NCI-H1436 (cell line): ENCODE results near the gene TSC2.

Experiments used
- DNase-seq: peaks from one replicate; lab custom pipeline; 2025; lab: John Stamatoyannopoulos, UW

TSC2 gene

GRCh38 chr16:2047330-2048115 is at the start of gene TSC2, which contains the start of gene NTHL1:
TSS of gene TSC2 (plus strand) at chr16:2047985. CDS start at chr16:2048616, 631 bp downstream.
TSS of gene NTHL1 (minus strand) at chr16:2047834. CDS start at chr16:2047823, 11 bp downstream.
- DNase-seq, result peak; percentile 90

GRCh38 chr16:1998360-1998835 is 49.4 kb upstream of the TSC2 start:
- DNase-seq, result no peak

- DNase-seq, result no peak
Measured at GRCh38 chr16:1998852-1999801, 48.7 kb upstream of the TSC2 start.

GRCh38 chr16:1999866-2000514 is 47.8 kb upstream of the TSC2 start:
- no peak for DNase-seq

- no peak for DNase-seq
Measured at GRCh38 chr16:2001035-2001434, 46.8 kb upstream of the TSC2 start.

GRCh38 chr16:2001456-2002355 is 46.1 kb upstream of the TSC2 start:
- DNase-seq, result no peak

GRCh38 chr16:2002406-2003230 is 45.2 kb upstream of the TSC2 start:
- no peak for DNase-seq

GRCh38 chr16:2003231-2003826 is 44.5 kb upstream of the TSC2 start:
- no peak for DNase-seq

GRCh38 chr16:2003827-2004641 is 43.8 kb upstream of the TSC2 start:
- peak; percentile 91 for DNase-seq

- peak; percentile 43 for DNase-seq
Measured at GRCh38 chr16:2004795-2005517, 42.8 kb upstream of the TSC2 start.

GRCh38 chr16:2005646-2006045 is 42.1 kb upstream of the TSC2 start:
- DNase-seq, result no peak

- DNase-seq, result no peak
Measured at GRCh38 chr16:2006317-2006716, 41.5 kb upstream of the TSC2 start.

- no peak for DNase-seq
Measured at GRCh38 chr16:2007081-2007836, 40.5 kb upstream of the TSC2 start.

- DNase-seq, result no peak
Measured at GRCh38 chr16:2008009-2008526, 39.7 kb upstream of the TSC2 start.

- DNase-seq, result no peak
Measured at GRCh38 chr16:2008631-2009163, 39.1 kb upstream of the TSC2 start.

GRCh38 chr16:2009164-2009711 is 38.5 kb upstream of the TSC2 start:
- DNase-seq, result no peak
